HG02759 (cell line): ENCODE measurements around the gene ABTB2.

Experiments used
- ATAC-seq: cut with Tn5 transposase; IDR thresholded peaks from one replicate; pipeline ENCODE4 v1.9.1; 2021; ENCODE audit warnings: mild to moderate bottlenecking, moderate library complexity; ENCODE audit not compliant: unreplicated experiment

ABTB2 gene

DNA sequence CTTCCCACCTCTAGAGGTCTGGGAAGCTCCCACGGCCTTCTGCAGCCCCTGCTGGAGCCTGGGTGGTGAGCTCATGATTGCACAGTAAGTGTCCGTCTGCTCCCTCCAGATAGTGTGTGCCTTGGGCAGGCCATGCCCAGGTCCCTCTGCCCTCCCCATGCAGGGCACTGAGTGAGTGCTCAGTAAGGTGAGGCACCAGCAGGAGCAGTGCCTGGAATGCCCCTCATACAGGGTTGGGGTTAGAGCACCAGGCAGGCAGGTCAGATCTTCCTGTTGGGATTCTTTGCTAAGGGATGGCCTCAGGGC, 202.1 kb downstream of the ABTB2 start:
- no peak for ATAC-seq

DNA sequence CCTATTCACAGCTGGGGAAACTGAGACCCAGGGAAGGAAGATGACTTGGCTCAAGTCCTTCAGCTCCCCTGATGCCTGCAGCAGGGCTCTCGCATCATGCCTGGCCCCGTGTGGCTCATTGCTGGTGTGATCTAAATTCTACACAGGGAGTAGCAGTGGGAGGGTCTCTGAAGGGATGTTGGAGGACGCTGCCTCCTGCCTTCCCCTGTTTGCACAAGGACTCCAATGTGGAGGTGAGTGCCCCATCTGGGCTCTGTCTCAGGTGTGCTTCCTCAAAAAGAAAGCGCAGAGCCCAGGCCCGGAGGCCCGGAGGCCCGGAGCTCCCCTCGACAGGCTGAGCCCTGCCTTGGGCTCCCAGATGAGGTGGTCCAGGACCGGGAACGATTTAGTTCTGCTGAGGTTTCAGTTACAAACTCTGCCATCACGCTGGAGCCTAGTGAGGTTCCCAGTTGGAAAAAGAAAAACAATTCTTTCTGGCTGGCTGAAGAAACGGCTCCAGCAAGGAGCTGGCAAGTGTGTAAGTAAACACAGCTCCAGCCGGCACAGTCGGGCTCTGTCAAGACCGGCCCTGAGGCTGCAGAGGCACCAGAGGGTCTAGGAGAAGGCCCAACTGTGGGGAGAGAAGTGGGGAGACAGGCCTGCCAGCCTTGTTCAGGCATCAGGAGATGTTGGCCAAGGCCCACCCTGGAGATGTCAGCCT, 202.6 kb downstream of the ABTB2 start:
- no peak for ATAC-seq

DNA sequence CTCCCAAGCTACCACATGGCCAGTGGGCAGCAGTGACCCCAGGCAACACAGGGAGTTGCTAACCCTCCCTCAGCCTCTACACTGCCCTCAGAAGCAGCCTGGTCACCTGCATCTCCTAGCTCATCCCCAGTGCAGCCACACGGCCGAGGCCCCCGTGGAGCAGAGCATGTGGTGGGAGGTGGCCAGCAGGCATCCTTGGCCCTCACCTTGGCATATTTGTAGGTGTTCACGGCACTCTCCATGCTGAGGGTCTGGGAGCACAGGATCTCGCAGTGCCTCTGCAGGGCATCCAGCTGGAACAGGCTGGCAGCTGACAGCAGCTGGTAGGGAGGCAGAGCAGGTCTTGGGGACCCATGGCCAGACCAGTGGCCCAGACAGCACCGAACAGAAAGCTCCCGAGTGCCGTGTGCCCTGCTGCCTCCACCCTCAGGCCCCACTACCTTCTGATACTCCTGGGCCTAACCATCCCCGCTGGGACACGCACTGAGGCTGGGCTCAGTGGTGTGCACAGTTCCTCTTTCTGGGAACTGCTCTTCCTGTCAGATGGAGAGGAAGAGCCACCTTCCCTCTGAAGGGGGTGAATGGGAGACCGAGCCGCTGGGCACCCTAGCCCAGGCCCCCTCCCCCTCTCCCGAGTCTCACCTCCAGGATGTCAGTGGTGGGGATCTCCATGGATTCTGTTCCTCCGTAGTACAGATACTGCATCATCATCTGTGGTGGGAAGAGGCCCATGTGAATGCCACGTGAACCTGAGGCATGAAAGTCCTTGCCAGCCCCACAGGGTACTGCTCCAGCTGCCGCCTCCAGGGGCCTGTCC, 203.5 kb downstream of the ABTB2 start:
- ATAC-seq = peak; percentile 83

DNA sequence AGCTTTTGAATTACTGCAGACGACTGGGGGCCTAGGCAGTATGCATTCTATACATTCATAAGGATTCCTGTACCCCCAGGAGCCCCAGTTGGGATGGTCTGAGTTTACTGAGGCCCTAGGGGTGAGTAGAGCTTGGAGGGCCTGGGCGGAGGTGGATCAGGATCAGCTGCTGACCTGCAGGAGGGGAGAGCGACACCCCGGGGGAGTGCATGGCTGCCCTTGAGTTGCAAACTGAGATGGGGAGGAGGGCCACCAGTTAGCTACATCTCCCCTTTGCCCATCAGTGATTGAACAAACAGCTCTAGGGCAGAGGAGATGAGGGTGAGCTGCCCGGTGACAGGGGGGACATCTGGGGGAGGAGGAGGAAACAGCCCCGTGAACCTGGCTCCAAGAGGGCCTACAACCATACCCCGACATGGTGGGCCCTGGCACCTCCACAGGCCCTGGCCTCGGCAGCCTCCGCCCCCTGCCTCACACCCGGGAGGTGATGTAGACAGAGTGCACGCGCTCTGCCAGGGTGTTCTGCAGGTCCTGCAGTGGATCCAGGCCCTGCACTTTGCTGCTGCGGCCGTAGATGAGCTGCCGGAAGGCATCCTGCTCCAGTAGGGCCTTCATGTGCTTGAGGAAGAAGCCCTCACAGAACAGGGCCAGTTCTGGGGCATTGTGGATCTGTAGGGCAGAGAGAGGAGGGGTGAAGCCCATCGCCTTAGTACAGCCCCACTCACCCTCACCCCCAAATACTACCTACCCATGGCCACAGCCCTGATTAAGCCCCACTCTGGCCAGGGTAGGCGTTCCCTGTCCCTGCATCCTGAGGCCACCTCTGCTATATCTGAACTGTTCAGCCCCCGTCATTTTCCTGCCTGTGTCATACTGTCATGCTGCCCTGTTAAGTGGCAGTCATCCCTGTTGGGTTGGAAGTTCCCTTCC, 205.6 kb downstream of the ABTB2 start:
- ATAC-seq = no peak

DNA sequence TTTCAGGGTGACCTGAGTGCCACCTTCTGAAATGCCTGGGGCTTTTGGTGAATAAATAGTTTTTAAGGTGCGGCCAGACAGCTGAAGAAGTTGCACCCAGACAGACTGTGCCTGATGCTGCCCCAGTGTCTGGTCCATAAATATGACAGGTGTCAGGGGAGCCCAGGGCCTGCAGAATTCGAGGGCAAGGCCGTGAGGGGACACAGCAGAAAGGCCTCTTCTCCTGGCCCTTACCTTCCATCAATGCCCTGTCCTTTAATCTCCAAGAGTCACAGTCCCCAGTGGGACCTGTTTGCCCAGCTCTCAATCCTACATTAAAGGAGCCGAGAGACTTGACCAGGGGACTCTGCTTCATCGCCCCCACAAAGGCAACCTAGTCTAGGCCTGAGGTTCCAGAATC, 206.6 kb downstream of the ABTB2 start:
- no peak for ATAC-seq

DNA sequence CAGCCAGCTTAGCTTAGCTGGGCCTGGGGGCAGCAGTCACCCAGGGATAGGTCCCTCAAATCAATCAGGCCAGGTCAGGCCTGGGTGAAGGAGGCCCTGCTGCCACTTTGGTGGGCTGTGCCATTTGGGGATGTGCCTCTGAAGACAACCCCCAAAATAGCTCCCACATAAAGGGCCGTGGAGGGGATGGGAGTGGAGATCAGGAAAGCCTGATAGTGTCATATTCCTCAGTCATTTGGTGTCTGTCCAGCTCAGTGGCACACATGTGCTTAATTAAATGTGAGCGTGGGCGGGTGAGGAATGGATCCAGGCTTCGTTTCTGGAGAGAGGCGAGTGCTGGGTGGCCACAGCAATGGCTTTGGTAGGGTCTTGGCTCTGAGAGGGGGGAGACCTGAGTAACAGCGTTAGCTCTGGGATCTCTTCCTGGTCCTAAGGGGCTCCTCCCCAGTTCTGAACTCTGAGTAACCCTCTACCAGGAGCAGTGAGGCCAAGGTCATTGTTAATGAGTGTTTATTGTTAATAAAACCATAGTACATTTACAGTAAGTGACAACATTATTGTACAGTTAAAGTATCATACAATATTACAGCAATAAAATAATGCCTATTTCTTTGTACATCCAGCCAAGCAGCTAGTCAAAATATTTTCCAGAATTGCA, 207.2 kb downstream of the ABTB2 start:
- no peak for ATAC-seq

DNA sequence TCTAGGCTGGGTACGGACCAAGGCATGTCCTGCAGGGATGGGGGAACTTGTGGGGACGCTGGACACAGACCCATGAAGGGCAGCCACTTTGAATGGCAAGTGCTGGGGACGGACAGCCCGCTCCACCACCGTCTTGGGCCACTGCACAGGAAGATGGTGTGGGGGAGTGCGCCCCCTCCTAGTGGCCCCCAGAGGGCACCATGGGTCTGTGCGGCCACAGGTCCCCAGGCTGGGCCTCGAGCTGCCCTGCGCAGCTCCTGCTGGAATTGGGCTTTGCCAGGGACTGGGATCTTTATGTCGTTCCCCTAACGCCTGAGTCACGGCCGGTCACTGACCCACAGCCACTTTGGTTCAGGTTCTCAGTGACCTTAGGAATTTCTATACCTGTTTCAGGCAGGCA, 208.0 kb downstream of the ABTB2 start:
- no peak for ATAC-seq

DNA sequence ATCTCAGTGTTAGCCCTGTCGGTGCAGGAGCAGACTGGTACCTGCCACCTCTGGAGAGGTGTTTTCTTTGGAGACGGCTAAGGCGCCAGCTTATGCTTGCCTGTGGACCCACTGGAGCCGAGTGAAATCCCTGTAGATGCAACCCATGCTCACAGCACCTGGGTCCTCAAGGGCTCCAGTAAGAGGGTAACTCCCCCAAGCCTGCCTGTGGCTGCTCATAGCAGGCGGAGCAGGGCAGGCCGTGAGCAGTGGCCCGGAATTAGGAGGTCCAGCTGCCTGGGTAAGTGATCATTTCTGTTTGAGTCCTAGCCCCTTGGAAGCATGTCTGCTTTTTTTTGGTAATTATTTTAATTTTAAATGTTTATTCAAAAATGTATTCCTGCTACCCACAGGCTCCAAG, 208.5 kb downstream of the ABTB2 start:
- ATAC-seq = no peak

DNA sequence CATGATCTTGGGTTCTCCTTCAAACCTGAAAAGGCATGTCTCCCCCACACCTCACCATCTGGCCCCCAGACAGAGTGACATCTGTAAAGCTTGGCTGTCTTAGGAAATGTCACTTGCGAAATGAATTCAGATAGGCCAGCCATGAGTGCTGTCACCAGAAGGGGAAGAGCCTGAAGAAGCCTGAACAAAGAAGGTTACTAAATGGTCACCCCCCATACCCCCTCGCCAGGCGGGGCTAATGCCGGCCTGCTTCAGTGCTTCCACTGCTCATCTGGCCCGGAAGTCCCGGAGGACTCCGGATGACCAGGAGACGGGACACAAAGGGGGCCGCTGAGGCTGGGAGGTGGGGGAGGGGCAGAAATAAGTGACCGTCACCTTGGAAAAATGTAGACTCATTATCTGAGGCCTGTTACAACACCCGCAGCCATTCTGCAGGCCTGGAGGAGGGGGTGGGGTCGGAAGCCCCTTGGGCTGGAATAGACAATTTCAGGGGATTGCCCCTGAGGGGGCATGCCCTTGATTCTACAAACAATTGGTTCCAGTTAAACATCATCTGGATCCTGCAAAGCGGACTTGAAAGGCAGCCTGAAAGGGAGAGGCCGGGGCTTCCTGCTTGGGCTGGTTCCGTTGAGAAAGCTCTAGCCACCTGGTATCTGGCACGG, 209.2 kb downstream of the ABTB2 start:
- ATAC-seq = no peak

DNA sequence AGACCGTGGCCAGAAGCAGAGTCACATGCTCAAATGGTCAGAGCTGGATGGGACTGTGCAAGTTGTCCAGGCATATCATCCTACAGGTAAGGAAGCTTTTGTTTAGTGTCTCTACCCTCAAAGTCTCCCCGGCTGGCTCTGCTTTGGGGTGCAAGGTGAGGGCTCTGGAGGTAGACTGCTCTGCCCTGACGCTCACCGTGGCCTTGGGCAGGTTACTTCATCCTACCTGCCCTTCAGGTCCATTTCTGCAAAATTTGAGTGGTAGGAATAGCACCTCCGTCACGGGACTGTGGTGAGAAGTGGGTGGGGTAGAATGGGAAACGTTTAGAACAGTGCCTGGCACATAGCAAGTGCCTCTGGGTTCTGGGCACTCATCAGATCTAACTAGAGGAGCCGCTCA, 210.2 kb downstream of the ABTB2 start:
- no peak for ATAC-seq

DNA sequence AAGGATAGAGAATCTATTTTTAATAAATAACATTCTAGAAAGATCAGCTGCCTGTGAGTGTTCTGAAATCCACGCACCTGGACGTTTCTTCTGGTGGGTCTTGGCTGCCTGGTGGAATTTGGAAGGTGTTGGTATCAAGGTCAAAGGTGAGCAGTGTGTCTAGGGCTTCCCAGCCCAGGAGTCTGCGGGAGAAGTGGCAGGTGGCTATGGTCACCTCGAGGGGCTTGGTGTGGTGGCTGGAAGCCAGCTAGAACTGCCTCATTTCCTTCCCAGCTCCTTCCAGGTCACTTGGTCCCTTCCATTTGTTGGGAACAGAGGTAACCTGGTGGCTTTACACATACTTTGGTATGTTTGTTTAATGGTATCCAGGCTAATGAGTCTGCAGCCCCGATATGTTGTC, 210.9 kb downstream of the ABTB2 start:
- no peak for ATAC-seq

DNA sequence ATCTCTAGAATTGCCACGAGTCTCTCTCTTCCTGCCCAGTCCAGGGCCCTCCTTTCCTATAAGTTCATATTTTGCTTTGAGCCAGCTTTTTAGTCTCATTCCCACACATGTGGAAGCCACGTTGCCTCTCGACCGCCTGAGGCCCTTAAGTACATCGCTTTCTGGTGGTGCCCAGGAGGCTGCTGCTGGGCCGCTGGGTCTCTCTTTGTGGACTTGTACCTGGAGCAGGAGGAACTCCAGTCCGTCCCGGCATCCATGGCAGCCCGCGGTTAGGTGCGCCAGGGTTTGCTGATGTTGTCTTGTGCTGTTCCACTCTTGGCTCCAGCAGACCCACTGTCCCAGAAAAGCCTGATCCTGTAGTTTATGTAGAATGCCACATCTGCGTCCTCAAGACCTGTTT, 211.4 kb downstream of the ABTB2 start:
- ATAC-seq = no peak

DNA sequence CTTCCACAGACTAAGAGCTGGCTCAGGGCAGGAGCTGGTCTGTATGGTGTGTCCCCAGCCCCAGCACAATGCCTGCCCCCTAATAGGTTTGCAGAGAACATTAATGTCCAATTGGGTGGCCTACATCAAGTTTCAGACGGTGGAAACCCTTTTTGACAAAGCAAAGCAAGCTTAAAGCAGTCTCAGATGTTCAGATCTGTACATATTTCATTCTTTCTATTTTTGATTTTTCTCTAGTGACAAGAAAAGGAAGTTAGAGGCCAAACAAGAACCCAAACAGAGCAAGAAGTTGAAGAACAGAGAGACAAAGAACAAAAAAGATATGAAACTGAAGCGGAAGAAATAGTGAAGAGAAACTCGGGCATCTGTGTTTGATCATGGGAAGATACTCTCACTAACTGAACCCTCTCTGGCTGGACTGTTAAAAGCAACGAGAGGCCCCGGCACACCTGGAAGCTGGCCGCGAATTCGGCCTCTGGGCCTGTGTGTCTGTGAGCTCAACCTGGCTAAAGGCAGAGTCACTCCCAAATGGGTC, 211.9 kb downstream of the ABTB2 start:
- peak; percentile 52 for ATAC-seq

DNA sequence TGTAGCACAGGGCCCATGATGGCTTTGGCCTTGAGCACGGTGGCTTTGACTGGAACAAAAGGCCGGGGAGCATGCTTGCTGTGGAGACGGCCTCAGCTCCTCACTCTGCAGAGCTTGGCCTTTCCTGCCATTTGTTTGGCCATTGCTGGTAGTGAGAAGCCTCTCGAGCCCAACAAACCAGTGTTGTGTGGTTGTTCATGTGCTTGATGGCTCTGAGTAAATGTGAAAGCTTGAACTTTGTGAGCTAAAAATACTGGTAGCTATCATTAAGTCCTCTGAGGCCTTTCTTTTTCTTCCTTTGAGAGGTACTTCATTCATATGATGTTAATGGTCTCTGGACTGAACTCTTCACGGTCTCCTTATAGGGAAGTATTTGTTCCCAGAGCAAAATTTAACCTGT, 212.7 kb downstream of the ABTB2 start:
- ATAC-seq = peak; percentile 78

DNA sequence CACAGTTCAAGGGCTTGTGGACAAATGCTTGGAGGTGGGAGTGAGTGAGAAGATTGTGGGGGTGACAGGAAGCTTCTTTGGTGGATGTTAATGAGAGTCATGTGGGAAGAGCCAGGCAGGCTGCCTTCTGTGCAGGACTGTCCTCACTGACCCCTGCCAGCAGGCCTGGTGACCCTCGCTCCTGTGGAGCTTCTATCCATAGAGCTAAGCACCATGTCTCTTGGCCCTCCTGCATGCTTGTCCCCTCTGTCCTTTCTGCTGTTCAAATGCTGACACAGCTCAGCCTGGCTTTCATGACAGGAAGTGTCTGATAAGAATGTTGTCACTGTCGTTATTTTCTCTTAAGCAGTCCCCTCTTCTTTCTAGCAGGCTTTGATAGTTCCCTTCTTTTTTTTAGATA, 214.8 kb downstream of the ABTB2 start:
- no peak for ATAC-seq

DNA sequence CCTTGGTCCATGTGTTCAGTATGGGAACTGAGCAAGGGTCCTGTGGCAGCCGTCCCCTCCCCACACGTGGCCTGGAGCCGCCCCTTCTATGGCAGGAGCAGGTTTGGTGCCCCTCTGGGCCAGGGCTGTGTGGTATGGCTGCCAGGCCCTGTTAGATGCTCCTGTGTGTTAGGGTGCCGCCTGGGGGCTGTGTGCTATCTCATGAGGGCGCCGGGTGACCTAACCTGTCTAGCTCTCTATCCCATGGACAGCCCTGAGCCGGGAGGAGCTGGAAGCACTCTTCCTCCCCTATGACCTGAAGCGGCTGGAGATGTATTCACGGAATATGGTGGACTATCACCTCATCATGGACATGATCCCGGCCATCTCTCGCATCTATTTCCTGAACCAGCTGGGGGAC, 217.7 kb downstream of the ABTB2 start:
- ATAC-seq = no peak

DNA sequence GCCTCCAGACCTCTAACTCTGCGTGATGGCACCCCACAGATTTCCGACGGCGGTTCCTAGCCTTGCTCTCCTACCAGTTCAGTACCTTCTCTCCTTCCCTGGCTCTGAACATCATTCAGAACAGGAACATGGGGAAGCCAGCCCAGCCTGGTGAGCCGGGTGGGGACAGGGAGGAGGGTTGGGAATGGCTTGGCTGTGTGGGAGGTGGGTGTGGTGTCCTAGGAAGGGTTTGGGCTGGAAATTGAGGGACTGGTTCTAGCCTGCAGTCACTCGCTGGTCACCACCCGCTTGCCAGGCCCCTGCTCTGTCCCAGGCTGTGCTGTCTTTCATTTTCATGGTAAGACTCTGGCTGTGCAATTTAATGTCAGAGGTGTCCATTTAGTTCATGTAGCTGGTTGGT, 218.5 kb downstream of the ABTB2 start:
- ATAC-seq = no peak

DNA sequence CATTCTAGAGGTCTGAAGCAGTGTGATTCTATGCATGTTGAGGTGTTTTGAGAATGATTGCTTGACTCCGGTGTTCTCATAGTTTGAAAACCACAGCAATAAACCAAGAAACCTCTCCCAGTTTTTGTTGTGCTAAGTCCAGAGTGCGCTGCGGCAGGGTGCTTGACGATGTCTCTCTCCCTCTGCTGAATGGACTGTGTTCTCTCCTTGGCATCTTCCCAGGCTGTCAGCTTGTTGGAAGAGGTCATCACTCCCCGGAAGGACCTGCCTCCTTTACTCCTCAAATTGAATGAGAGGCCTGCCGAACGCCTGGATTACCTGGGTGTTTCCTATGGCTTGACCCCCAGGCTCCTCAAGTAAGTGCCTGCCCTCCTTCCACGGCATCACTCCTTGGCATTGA, 221.4 kb downstream of the ABTB2 start:
- ATAC-seq = no peak

DNA sequence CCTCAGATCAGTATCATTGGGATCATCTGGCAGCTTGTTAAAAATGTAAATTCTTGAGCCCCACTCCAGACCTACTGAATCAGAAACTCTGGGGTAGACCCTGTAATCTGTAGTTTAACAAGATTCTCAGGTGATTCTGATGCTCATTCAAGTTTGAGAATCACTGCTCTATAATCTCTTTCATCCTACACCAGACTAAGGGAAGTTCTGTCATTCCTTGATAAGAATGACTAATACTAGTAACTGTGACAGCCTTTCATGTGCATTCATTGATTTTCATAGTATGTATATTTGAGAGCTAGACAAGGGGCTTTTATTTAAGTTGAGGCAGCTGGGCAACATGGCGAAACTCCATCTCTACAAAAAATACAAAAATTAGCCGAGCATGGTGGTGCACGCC, 222.4 kb downstream of the ABTB2 start:
- no peak for ATAC-seq

DNA sequence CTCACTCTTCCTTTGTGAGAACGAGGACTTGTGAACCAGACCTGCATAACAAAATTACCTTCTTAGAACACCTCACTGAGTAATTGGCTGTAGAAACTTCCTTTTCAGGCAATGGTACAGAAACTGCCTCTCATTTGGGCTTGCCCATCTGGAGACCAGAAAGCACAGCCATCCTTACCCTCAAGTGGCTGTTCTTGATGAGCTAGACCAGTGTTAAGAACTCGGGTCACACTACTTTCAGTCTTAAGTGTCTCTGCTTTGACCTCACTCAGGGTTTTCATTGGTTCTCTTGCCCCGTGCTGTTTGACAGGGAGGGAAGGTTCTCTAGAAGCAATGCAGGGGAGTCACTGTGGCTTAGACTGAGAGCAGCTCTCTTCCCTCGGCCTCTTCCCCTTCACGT, 223.0 kb downstream of the ABTB2 start:
- peak; percentile 55 for ATAC-seq
